OCI-LY7 (cell line): ENCODE measurements around the gene MAP3K10. TPM values are rescaled to one million over a fixed set of nuclear protein-coding genes. Genes with fewer than 3 reads are reported as not detected.

Experiments used
- BruUV-seq: library from RNA; stranded (reverse); fragments of 400-500 nt; replicated peaks from 2 replicates; lab custom pipeline; 2021; lab: Mats Ljungman, UMichigan
- CTCF ChIA-PET: fragments of 300-600 bp; sonication (Branson Sonifier 250); formaldehyde crosslinking; loops from one replicate; lab custom pipeline; 2022; ENCODE audit warnings: antibody characterized with exemption; ENCODE audit not compliant: unreplicated experiment; lab: Charles Lee
- POLR2A ChIA-PET: fragments of 300-600 bp; sonication (Branson Sonifier 250); formaldehyde crosslinking; loops from one replicate; lab custom pipeline; 2022; ENCODE audit warnings: antibody characterized with exemption; lab: Charles Lee
- DNase-seq: peaks from one replicate; pipeline ENCODE4 v3.0.0-alpha.2; 2015; ENCODE audit warnings: low spot score
- H2AFZ ChIP-seq: fragments of 200-600 bp; sonication (generic), shearing (Covaris generic); 2 replicates; pipeline ENCODE4 v1.6.1; 2014; ENCODE audit warnings: mild to moderate bottlenecking, antibody characterized with exemption, low read length, moderate library complexity
- H3K27ac ChIP-seq: fragments of 200-600 bp; sonication (generic); 2 replicates; pipeline ENCODE4 v1.5.1; 2014; ENCODE audit warnings: mixed run types, low read depth, mild to moderate bottlenecking, moderate library complexity, low read length, inconsistent platforms; ENCODE audit not compliant: poor library complexity, severe bottlenecking
- H3K36me3 ChIP-seq: fragments of 200-600 bp; sonication (generic); 2 replicates; pipeline ENCODE4 v1.6.1; 2014; ENCODE audit warnings: mild to moderate bottlenecking, antibody characterized with exemption, low read length, moderate library complexity, mixed read lengths; ENCODE audit not compliant: insufficient read depth
- H3K4me1 ChIP-seq: fragments of 200-600 bp; sonication (generic); 2 replicates; pipeline ENCODE4 v1.5.1; 2014; ENCODE audit warnings: mild to moderate bottlenecking, low read length; ENCODE audit not compliant: insufficient read depth, poor library complexity, severe bottlenecking
- H3K4me2 ChIP-seq: fragments of 200-600 bp; sonication (generic); 2 replicates; pipeline ENCODE4 v1.6.1; 2014; ENCODE audit warnings: mild to moderate bottlenecking, low read length
- H3K4me3 ChIP-seq: fragments of 200-600 bp; sonication (generic); 2 replicates; pipeline ENCODE4 v1.5.1; 2014; ENCODE audit warnings: mild to moderate bottlenecking, low read depth, low read length; ENCODE audit not compliant: poor library complexity, severe bottlenecking
- H3K79me2 ChIP-seq: fragments of 200-600 bp; sonication (generic); 2 replicates; pipeline ENCODE4 v1.6.1; 2016; ENCODE audit warnings: low read depth, mild to moderate bottlenecking, low read length, moderate library complexity, mixed read lengths; ENCODE audit not compliant: insufficient read depth
- H3K9me2 ChIP-seq: fragments of 200-600 bp; sonication (generic); 2 replicates; pipeline ENCODE4 v1.6.1; 2016; ENCODE audit warnings: mild to moderate bottlenecking, low read length, mixed read lengths; ENCODE audit not compliant: insufficient read depth
- H3K9me3 ChIP-seq: fragments of 200-600 bp; sonication (generic); 2 replicates; pipeline ENCODE4 v1.6.1; 2014; ENCODE audit warnings: mild to moderate bottlenecking, mixed run types, low read length, mixed read lengths
- H4K20me1 ChIP-seq: fragments of 200-600 bp; sonication (generic); 2 replicates; pipeline ENCODE4 v1.6.1; 2014; ENCODE audit warnings: mild to moderate bottlenecking, antibody characterized with exemption, low read length, moderate library complexity, mixed read lengths; ENCODE audit not compliant: insufficient read depth
- CTCF ChIP-seq: fragments of 200-600 bp; sonication (generic); conservative IDR thresholded peaks from 2 replicates; pipeline ENCODE4 v1.5.1; 2014; ENCODE audit warnings: mild to moderate bottlenecking, antibody characterized with exemption, low read length, moderate library complexity, mixed read lengths
- EZH2phosphoT487 ChIP-seq: fragments of 200-600 bp; sonication (generic); IDR thresholded peaks from 2 replicates; pipeline ENCODE4 v1.6.1; 2018; ENCODE audit warnings: low read depth, borderline replicate concordance, mild to moderate bottlenecking, mixed run types, antibody characterized with exemption, low read length, moderate library complexity, mixed read lengths
- intact Hi-C: fragments of 100-400 bp; cut with micrococcal nuclease; formaldehyde crosslinking; loops from one replicate; pipeline ENCODE4 v1.10.0; 2022; ENCODE audit not compliant: unreplicated experiment
- total RNA-seq, 2 experiments: library from RNA; depleted of rRNA in 1 of 2; stranded (reverse); fragments of >200 nt in 1 of 2; shearing (Covaris generic) in 1 of 2; gene quantifications; 2 replicates each; pipeline ENCODE4 v1.2.3, GENCODE V29; 2014 to 2022

Gene MAP3K10
- total RNA-seq, 2 experiments from 2014 or later = 20.6 to 32.5 TPM

GRCh38 chr19:40216777-40217026 lies 25.5 kb downstream of the MAP3K10 start:
- intact Hi-C loops = no loop called here
- Histone ChIP-seq H3K9me2 (no peaks in the 10 kb centered on the region), H3K27ac (no peak overlapping the region), H3K4me3 (no peak overlapping the region), H3K9me3 (no peaks in the 10 kb centered on the region), H3K79me2 (no peaks in the 10 kb centered on the region), H3K4me1 (no peaks in the 10 kb centered on the region), H3K4me2 (no peak overlapping the region), H4K20me1 (no peaks in the 10 kb centered on the region), H2AFZ (no peak overlapping the region), H3K36me3 (no peaks in the 10 kb centered on the region)
- DNase-seq = no peak
- no peak for TF ChIP-seq CTCF
- no peak for TF ChIP-seq EZH2phosphoT487
- CTCF ChIA-PET = no interaction called here
- no TSS peak for BruUV-seq
- POLR2A ChIA-PET = no interaction called here

- Histone ChIP-seq H3K79me2 (no peaks in the 10 kb centered on the region), H2AFZ (no peak overlapping the region), H4K20me1 (no peaks in the 10 kb centered on the region), H3K4me2 (no peak overlapping the region), H3K9me3 (0 out of 2 replicates have a peak, but pooled peaks cover 3% of the 10 kb centered on the region), H3K4me3 (no peak overlapping the region), H3K9me2 (no peaks in the 10 kb centered on the region), H3K27ac (no peak overlapping the region), H3K4me1 (no peaks in the 10 kb centered on the region), H3K36me3 (no peaks in the 10 kb centered on the region)
- no TSS peak for BruUV-seq
- CTCF ChIA-PET = no interaction called here
- intact Hi-C loops = no loop called here
- no peak for TF ChIP-seq EZH2phosphoT487
- peak; percentile 71 for TF ChIP-seq CTCF
- DNase-seq = peak; percentile 28
- POLR2A ChIA-PET = no interaction called here
Measured at GRCh38 chr19:40217027-40217810, 26.0 kb downstream of the MAP3K10 start.
